Spleen (tissue), 11 donors: Measurements from ENCODE around the gene SRCAP. TPM values are rescaled to one million over a fixed set of nuclear protein-coding genes. Genes with fewer than 3 reads are reported as not detected.
A peak's percentile ranks its signal among the peaks of the same experiment; 100 is the strongest.

Source experiments
- DNase-seq: peaks from one replicate; pipeline ENCODE4 v3.0.0-alpha.2; 2020
- H3K27ac ChIP-seq, 8 donors: fragments of 200-600 bp; sonication (generic) in 7 of 8; 1 replicate in 4 of 8; 2 replicates in 4 of 8; pipeline versions ENCODE4 v1.5.0 to v1.8.0; 2016 to 2021; ENCODE audit warnings: inconsistent platforms in 4 of 8, mild to moderate bottlenecking in 4 of 8, moderate library complexity in 1 of 8
- H3K27me3 ChIP-seq, 7 donors: fragments of 200-600 bp; sonication (generic) in 6 of 7; replicated peaks in 1 of 7; 1 replicate in 4 of 7; 2 replicates in 3 of 7; pipeline versions ENCODE4 v1.5.0 to v1.8.0; 2016 to 2021; ENCODE audit warnings: inconsistent platforms in 3 of 7, mild to moderate bottlenecking in 1 of 7
- H3K36me3 ChIP-seq, 6 donors: fragments of 200-600 bp; sonication (generic) in 5 of 6; 1 replicate in 4 of 6; 2 replicates in 2 of 6; pipeline versions ENCODE4 v1.5.0 to v1.8.0; 2016 to 2021; ENCODE audit warnings: inconsistent platforms in 2 of 6
- H3K4me1 ChIP-seq, 6 donors: fragments of 200-600 bp; sonication (generic) in 5 of 6; 1 replicate in 3 of 6; 2 replicates in 3 of 6; pipeline versions ENCODE4 v1.5.0 to v1.8.0; 2016 to 2021; ENCODE audit warnings: inconsistent platforms in 3 of 6
- H3K4me3 ChIP-seq, 8 donors: fragments of 200-600 bp; sonication (generic) in 7 of 8; 1 replicate in 4 of 8; 2 replicates in 4 of 8; pipeline versions ENCODE4 v1.5.0 to v1.8.0; 2016 to 2021; ENCODE audit warnings: inconsistent platforms in 4 of 8, mild to moderate bottlenecking in 4 of 8, moderate library complexity in 2 of 8
- H3K9me3 ChIP-seq, 8 donors: fragments of 200-600 bp; sonication (generic) in 7 of 8; 1 replicate in 4 of 8; 2 replicates in 4 of 8; pipeline versions ENCODE4 v1.5.0 to v1.8.0; 2016 to 2021; ENCODE audit warnings: inconsistent platforms in 4 of 8
- POLR2A ChIP-seq, 3 donors: fragments of 450-650 bp; IDR thresholded peaks; one replicate each; pipeline ENCODE4 v1.5.1; 2017; ENCODE audit warnings: antibody characterized with exemption in 3 of 3, mild to moderate bottlenecking in 1 of 3
- POLR2AphosphoS5 ChIP-seq, 3 donors: sonication (generic); formaldehyde crosslinking; IDR thresholded peaks; one replicate each; pipeline ENCODE4 v1.5.1; 2017; ENCODE audit warnings: antibody characterized with exemption in 3 of 3
- WGBS, 5 donors: extraction: QIAGEN DNeasy Blood & Tissue Kit in 3 of 5; methylation state at CpG; one replicate each; pipeline versions ENCODE4 v1.1.5 to v1.1.7; 2013 to 2018; 5-methylcytosine and 5-hydroxymethylcytosine counted together
- intact Hi-C: fragments of 100-400 bp; cut with DNase I; formaldehyde crosslinking; loops from one replicate; pipeline ENCODE4 v1.15.0; 2023; ENCODE audit warnings: low total_unique reads
- polyA plus RNA-seq, 3 donors: library from polyadenylated mRNA; stranded (reverse); fragments of 200-250 nt; gene quantifications; one replicate each; pipeline ENCODE4 v1.2.1, GENCODE V29; 2013
- total RNA-seq, 7 donors: library from RNA; depleted of rRNA in 3 of 7; stranded (reverse); fragments of >200 nt in 3 of 7; fragmentation: NEBNext Ultra II Directional in 4 of 7; extraction: Animal tissue kit (Norgen Biotek cat#: 25700) in 4 of 7; gene quantifications; one replicate each; pipeline versions ENCODE4 v1.1.0 to v1.2.1, GENCODE V29; 2016 to 2021
- TF ChIP-seq, protein P1 (sequence below), 11 experiments: fragments of 200-600 bp in 7 of 11; fragments of 450-650 bp in 4 of 11; sonication (generic) in 4 of 11; IDR thresholded peaks in 8 of 11; conservative IDR thresholded peaks in 3 of 11; 1 replicate in 7 of 11; 2 replicates in 4 of 11; pipeline versions ENCODE4 v1.4.0 to v1.8.0; 2016 to 2021; ENCODE audit warnings: antibody characterized with exemption in 11 of 11, inconsistent platforms in 4 of 11, mild to moderate bottlenecking in 1 of 11
- donor health status: healthy with polysubstance abuse.
- donor health status: DM: no; HTN: no; CAD: no; lungs with moderate emphysema.
- donor health status: DM: no; HTN: no; CAD: no.
- donor health status: Bipolar disorder and iron deficiency.
- donor health status: healthy.
- donor health status: DM: no; HTN: no; CAD: no.
- donor health status: DM: yes; HTN: yes; CAD: no.

Gene SRCAP
- total and polyA plus RNA-seq, 10 donors, result 1.2 to 85.7 (median 68.3) TPM

DNA sequence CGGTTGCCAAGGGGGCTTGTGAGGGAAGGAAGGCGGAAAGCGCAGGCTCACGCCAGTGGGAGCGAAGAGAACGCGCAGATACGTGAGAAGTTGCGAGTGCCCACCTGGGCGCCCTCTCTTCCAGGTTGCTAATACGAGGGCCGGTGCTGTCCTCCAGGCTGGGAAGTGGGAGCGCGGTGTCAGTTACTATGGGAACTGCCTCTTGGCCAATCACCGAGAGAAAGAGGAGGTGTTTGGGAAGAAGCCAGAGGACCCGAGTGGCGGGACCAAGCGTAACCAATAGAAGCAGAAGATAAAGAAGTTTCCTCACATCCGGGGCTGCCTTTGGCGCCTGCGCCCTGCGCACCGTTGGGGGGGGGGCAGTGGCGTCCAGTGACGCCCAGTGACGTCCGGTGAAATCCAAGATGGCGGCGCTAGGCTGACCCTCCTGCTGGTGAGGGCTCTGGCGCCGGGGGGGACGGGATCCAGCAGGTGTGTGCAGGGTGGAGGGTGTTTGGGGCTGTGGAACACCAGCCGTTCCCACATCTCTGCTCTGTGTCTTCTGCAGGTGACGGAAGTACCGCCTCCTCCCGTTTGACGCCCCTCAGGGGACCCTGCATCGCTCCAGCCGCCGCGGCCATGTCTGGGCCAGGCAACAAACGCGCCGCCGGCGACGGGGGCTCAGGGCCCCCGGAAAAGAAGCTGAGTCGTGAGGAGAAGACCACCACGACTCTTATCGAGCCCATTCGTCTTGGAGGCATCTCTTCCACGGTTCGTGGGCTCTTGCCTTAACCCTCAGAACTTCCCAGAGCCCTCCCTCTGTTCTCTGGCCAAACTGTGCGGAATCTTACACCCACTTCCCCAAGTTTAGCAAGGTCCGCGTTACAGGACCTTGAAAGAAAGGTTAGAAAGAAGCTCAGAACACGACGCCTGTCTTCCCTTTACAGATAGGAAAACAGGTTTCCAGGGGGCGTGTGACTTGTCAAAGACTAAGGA, 63.2 kb downstream of the SRCAP start, which contains the start of the genes CFAP119 and RNF40:
Gene CFAP119, minus strand, starts transcription at position 135 of the 975 bp plus-strand sequence. CDS start 314 bp downstream, outside the sequence.
Gene RNF40, plus strand, starts transcription at position 395 of the 975 bp plus-strand sequence. Its CDS starts 224 bp downstream, at position 619.
- peaks cover 0 to 61% (median 42%) of the 10 kb centered on the region in 6 donors for H3K36me3 ChIP-seq
- H3K27ac ChIP-seq, result peak within 1 kb of the TSS; percentile 83 to 95 (median 92)
- H3K4me1 ChIP-seq, result peaks cover 25 to 75% (median 56%) of the 10 kb centered on the region in 6 donors
- no peaks in the 10 kb centered on the region for H3K27me3 ChIP-seq
- 1 to 2% (median 1%) methylated on average over 28 to 60 of the region's 60 CpGs for WGBS, 5 donors
- DNase-seq, result peak; percentile 96
- TF ChIP-seq, protein P1, sequence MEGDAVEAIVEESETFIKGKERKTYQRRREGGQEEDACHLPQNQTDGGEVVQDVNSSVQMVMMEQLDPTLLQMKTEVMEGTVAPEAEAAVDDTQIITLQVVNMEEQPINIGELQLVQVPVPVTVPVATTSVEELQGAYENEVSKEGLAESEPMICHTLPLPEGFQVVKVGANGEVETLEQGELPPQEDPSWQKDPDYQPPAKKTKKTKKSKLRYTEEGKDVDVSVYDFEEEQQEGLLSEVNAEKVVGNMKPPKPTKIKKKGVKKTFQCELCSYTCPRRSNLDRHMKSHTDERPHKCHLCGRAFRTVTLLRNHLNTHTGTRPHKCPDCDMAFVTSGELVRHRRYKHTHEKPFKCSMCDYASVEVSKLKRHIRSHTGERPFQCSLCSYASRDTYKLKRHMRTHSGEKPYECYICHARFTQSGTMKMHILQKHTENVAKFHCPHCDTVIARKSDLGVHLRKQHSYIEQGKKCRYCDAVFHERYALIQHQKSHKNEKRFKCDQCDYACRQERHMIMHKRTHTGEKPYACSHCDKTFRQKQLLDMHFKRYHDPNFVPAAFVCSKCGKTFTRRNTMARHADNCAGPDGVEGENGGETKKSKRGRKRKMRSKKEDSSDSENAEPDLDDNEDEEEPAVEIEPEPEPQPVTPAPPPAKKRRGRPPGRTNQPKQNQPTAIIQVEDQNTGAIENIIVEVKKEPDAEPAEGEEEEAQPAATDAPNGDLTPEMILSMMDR (IDR thresholded peaks at IDR 0.05 in 8 of 11, conservative IDR thresholded peaks at IDR 0.05 in 3 of 11), result peak in 4 of 11 experiments; percentile 6 to 28 (median 23)
- TF ChIP-seq POLR2A (IDR thresholded peaks at IDR 0.05) (peak in 2 of 3 donors; percentile 33 to 47), POLR2AphosphoS5 (IDR thresholded peaks at IDR 0.05) (peak; percentile 93 to 95 (median 94))
- intact Hi-C loops, result no loop called here
- H3K9me3 ChIP-seq, result no peaks in the 10 kb centered on the region
- H3K4me3 ChIP-seq, result peak within 1 kb of the TSS; percentile 74 to 99 (median 96)

DNA sequence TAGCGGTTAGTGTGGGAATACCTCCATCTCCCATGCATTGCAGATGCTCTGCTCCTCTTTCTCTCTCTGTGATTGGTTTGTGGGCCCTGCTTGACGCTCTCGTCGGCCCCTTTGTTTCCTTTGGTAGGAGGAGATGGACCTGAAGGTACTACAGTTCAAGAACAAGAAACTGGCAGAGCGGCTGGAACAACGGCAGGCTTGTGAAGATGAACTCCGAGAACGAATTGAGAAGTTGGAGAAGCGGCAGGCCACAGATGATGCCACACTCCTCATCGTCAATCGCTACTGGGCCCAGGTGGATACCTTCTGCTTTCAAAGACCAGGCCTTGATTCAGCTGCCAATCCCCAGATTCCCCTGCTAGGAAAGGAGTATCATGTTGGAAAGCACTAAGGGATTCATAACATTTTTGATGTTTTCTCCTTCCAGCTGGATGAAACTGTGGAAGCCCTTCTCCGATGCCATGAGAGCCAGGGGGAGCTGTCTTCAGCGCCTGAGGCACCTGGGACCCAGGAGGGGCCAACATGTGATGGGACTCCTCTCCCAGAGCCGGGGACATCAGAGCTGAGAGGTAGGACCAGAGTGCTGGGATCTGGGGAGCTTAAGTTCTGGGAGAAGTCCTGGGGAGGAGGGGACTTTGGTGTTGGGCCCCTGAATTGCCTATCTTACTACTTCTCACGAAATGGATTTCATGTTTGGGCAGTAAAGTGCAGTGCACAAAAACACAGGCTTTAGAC, 64.2 kb downstream of the SRCAP start:
- Histone ChIP-seq H3K4me3 (peak overlapping the region; percentile 74 to 99 (median 96)), H3K36me3 (peaks cover 0 to 61% (median 50%) of the 10 kb centered on the region in 6 donors), H3K27me3 (no peaks in the 10 kb centered on the region), H3K27ac (peak overlapping the region in 7 of 8 donors; percentile 85 to 95 (median 93)), H3K4me1 (peaks cover 25 to 81% (median 62%) of the 10 kb centered on the region in 6 donors), H3K9me3 (no peaks in the 10 kb centered on the region)
- peak; percentile 47 for DNase-seq
- intact Hi-C loops, result no loop called here
- 68 to 81% (median 73%) methylated on average over 13 to 15 of the region's 15 CpGs for WGBS, 5 donors
- TF ChIP-seq POLR2AphosphoS5 (IDR thresholded peaks at IDR 0.05) (no peak), POLR2A (IDR thresholded peaks at IDR 0.05) (no peak)
- TF ChIP-seq, protein P1 (IDR thresholded peaks at IDR 0.05 in 8 of 11, conservative IDR thresholded peaks at IDR 0.05 in 3 of 11), result no peak

DNA sequence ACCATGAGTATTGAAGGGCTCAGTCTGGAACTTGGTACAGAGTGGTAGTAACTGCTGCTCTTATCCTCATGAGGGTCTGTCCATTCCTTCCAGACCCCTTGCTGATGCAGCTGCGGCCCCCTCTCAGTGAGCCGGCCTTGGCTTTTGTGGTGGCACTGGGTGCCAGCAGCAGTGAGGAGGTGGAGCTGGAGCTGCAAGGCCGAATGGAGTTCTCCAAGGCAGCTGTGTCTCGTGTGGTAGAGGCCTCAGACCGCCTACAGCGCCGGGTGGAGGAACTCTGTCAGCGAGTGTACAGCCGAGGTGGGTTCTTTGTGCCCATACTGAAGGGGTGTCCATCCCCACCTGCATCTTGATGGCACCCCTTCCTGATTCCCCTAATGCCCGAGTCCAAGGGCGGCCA, 65.1 kb downstream of the SRCAP start:
- no peak for TF ChIP-seq POLR2A (IDR thresholded peaks at IDR 0.05)
- no peak for TF ChIP-seq POLR2AphosphoS5 (IDR thresholded peaks at IDR 0.05)
- TF ChIP-seq, protein P1 (IDR thresholded peaks at IDR 0.05 in 8 of 11, conservative IDR thresholded peaks at IDR 0.05 in 3 of 11), result no peak
- H3K36me3 ChIP-seq, result peaks cover 0 to 62% (median 59%) of the 10 kb centered on the region in 6 donors
- intact Hi-C loops, result no loop called here

More for the DNA sequence above, 65.1 kb downstream of the SRCAP start:
- WGBS, 5 donors, result 90 to 98% (median 92%) methylated on average over 7 to 11 of the region's 11 CpGs
- no peak overlapping the region for H3K27ac ChIP-seq
- peak overlapping the region in 1 of 8 donors; percentile 94 for H3K4me3 ChIP-seq
- H3K4me1 ChIP-seq, result peaks cover 23 to 82% (median 65%) of the 10 kb centered on the region in 6 donors
- DNase-seq, result peak; percentile 71
- H3K9me3 ChIP-seq, result no peaks in the 10 kb centered on the region
- H3K27me3 ChIP-seq, result no peaks in the 10 kb centered on the region
